ENCODE measurements around the gene CACNA2D4.

The CACNA2D4 gene

DNA sequence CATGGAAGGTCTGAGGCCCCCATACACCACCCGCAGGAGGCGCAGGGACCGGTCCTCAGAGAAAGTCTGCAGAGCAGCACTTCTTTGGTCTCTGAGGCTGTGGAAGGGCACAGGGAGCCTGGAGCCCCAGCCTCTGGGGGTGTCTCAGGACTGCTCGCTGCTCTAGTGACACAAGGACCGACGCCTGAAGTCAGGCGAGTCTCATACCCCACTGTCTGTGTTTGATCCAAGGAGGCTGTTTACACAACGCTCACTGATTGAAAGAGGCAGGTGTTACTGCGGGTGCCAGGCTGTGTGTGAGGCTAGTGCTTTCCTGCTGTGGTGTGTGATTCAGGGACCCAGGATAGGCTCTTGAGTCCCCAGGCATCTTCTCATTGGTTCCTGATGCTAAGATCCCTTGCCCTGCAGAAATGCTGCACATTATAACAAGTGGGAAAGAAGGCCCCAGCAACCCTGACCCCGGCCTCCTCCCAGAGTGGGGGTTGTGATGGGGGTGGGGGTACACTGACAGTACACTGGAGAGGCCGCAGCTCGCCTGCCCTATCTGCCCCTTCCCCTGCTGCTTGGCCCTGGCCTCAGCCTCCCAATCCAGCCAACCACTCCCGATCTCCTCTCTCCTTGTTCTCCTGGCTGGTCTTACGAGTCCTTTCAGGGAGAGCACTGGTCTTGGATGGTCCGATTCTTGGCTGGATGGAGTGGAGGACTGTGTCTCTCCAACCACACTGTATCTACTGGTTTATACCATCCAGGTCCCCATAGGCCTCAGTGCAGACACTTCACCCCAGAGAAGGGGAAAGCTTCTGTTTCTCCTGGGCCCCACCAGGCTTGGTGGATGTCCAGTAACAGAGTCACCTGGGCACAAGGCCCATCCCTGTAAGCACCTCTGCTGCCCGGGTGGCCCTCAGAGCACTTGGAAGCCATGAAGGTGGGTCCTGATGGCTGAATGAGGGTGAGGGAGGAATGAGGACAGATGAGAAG lies 6.6 kb downstream of the CACNA2D4 start:
- TF ChIP-seq, protein P1, sequence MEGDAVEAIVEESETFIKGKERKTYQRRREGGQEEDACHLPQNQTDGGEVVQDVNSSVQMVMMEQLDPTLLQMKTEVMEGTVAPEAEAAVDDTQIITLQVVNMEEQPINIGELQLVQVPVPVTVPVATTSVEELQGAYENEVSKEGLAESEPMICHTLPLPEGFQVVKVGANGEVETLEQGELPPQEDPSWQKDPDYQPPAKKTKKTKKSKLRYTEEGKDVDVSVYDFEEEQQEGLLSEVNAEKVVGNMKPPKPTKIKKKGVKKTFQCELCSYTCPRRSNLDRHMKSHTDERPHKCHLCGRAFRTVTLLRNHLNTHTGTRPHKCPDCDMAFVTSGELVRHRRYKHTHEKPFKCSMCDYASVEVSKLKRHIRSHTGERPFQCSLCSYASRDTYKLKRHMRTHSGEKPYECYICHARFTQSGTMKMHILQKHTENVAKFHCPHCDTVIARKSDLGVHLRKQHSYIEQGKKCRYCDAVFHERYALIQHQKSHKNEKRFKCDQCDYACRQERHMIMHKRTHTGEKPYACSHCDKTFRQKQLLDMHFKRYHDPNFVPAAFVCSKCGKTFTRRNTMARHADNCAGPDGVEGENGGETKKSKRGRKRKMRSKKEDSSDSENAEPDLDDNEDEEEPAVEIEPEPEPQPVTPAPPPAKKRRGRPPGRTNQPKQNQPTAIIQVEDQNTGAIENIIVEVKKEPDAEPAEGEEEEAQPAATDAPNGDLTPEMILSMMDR (IDR thresholded peaks at IDR 0.05; ENCODE audit: low read depth, low read length): no peak
- H3K4me1 ChIP-seq: peaks cover 4% of the 10 kb centered on the region; the same call in 1 of the 2 replicates
- no peaks in the 10 kb centered on the region for H3K36me3 ChIP-seq
- DNase-seq: no peak
- H3K9me3 ChIP-seq: no peaks in the 10 kb centered on the region
- H3K4me3 ChIP-seq (ENCODE audit: low read depth, low read length): no peak overlapping the region
- no peaks in the 10 kb centered on the region for H3K27me3 ChIP-seq

DNA sequence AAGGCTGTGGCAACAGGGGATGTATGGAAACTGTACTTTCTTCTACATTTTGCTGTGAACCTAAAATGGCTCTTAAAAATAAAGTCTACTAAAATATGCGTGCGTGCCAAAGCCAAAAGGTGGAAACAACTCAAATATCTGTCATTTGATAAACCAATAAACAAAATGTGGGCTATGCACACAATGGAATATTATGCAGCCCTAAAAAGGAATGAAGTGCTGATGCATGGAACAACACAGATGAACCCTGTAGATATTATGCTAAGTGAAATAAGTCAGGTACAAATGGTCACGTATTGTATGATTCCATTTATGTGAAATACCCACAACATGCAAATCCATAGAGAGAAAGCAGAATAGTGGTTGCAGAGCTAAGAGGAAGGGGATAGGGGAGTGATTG lies 8.0 kb downstream of the CACNA2D4 start:
- Histone ChIP-seq H3K4me1 (no peaks in the 10 kb centered on the region), H3K27me3 (no peaks in the 10 kb centered on the region), H3K4me3 (ENCODE audit: low read depth, low read length) (no peak overlapping the region), H3K9me3 (no peaks in the 10 kb centered on the region), H3K36me3 (no peaks in the 10 kb centered on the region)
- TF ChIP-seq, protein P1 (IDR thresholded peaks at IDR 0.05; ENCODE audit: low read depth, low read length): no peak
- DNase-seq: no peak

DNA sequence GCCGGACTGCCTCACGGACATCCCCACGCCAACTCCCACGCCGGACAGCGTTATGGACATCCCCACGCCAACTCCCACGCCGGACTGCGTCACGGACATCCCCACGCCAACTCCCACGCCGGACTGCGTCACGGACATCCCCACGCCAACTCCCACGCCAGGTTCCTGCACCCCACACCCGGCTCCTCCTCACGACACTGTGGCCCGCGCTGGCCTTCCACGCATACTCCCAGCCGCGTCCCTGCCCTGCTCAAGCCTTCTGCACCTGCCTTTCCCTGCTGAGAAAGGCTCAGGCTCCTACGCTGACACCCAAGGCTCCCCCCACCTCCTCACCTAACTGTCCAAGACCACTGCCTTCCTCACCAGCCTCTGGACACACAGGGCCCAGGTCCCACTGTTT lies 9.7 kb downstream of the CACNA2D4 start:
- H3K9me3 ChIP-seq: no peaks in the 10 kb centered on the region
- H3K27me3 ChIP-seq: no peaks in the 10 kb centered on the region
- no peaks in the 10 kb centered on the region for H3K4me1 ChIP-seq
- no peaks in the 10 kb centered on the region for H3K36me3 ChIP-seq
- no peak overlapping the region for H3K4me3 ChIP-seq (ENCODE audit: low read depth, low read length)
- DNase-seq: no peak
- TF ChIP-seq, protein P1 (IDR thresholded peaks at IDR 0.05; ENCODE audit: low read depth, low read length): no peak

DNA sequence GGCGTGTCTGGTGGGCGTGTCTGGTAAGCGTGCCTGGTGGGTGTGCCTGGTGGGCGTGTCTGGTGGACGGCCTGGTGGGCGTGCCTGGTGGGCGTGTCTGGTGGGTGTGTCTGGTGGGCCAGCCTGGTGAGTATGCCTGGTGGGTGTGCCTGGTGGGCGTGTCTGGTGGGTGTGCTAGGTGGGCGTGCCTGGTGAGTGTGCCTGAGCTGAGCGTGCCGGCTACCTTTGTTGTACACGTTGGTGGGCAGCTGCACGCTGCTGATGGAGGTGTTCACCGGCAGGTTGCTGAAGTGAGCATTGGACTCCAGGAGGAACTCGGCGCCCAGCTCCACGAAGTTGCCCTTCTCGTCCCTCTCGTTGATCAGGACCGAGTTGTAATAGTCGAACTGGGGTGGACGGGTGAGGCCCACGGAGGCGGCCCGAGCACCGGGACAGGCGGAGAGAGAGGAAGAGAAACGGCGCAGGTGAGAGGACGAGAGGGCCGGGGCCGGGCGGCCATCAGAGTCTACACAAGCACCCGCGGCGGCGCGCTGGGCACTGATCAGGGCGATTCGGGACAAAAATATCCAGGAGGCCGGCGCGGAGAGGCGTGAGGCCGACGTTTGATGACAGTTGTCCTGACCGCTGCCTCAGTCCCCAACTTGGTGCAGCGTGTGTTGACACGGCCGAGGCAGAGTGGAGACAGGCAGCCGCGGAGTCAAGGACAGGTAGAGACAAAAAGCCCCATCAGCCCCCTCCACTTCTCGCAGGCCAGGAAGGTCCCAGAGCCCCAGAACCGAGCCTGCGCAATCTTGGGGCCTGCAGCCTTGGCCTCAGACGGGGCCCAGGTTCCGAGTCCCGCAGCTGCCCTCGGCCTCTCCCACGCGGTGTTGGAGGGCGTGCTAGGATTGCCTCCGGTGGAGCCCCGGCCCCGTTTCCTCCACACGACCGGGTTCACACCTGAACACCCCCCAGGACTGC lies 10.5 kb downstream of the CACNA2D4 start:
- no peak overlapping the region for H3K4me3 ChIP-seq (ENCODE audit: low read depth, low read length)
- no peaks in the 10 kb centered on the region for H3K27me3 ChIP-seq
- no peaks in the 10 kb centered on the region for H3K36me3 ChIP-seq
- H3K9me3 ChIP-seq: no peaks in the 10 kb centered on the region
- TF ChIP-seq, protein P1 (IDR thresholded peaks at IDR 0.05; ENCODE audit: low read depth, low read length): no peak
- peak; percentile 48 for DNase-seq
- H3K4me1 ChIP-seq: no peaks in the 10 kb centered on the region

DNA sequence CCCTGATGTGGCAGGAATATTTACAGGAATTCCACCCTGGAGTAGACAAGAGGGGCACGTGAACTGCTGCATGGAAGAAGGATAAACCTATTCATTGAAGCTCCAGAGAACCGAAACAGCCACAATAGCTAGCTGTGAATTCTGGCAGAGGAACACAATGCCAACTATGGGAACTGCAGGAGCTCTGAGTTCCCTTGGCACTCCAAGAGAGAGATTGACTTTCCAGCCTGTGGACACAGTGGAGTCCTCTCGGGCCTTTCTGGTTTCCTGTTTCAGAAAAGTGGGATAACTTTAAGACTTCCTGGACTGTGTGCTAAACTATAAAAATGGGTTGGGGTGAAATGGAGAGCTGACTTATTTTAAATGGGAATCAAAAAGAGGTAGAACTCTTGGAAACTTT lies 11.9 kb downstream of the CACNA2D4 start:
- Histone ChIP-seq H3K27me3 (no peaks in the 10 kb centered on the region), H3K9me3 (no peaks in the 10 kb centered on the region), H3K36me3 (no peaks in the 10 kb centered on the region), H3K4me3 (ENCODE audit: low read depth, low read length) (no peak overlapping the region), H3K4me1 (no peaks in the 10 kb centered on the region)
- TF ChIP-seq, protein P1 (IDR thresholded peaks at IDR 0.05; ENCODE audit: low read depth, low read length): no peak
- DNase-seq: no peak

All from BE2C (cell line).